LNCAP (cell line): ENCODE measurements around the gene SLC25A27.

Source experiments
- CTCF ChIP-seq: fragments of 450-650 bp; IDR thresholded peaks from 2 replicates; pipeline ENCODE4 v1.5.1; 2017; ENCODE audit warnings: mild to moderate bottlenecking

SLC25A27 gene

GRCh38 chr6:46637933-46638332 is 14.8 kb upstream of the SLC25A27 start:
- no peak for TF ChIP-seq CTCF

GRCh38 chr6:46638650-46639049 is 14.1 kb upstream of the SLC25A27 start:
- TF ChIP-seq CTCF, result no peak

- no peak for TF ChIP-seq CTCF
Observed at GRCh38 chr6:46642928-46643751, 9.6 kb upstream of the SLC25A27 start.

- TF ChIP-seq CTCF, result no peak
Observed at GRCh38 chr6:46645265-46645664, 7.5 kb upstream of the SLC25A27 start.

- no peak for TF ChIP-seq CTCF
Observed at GRCh38 chr6:46648869-46649492, 3.8 kb upstream of the SLC25A27 start.

GRCh38 chr6:46651006-46651405 is 1.8 kb upstream of the SLC25A27 start:
- no peak for TF ChIP-seq CTCF

GRCh38 chr6:46651816-46652215 is 959 bp upstream of the SLC25A27 start:
- TF ChIP-seq CTCF, result no peak
